Measurements from ENCODE around the gene DUS1L. TPM values are rescaled to one million over a fixed set of nuclear protein-coding genes. Genes with fewer than 3 reads are reported as not detected.

The DUS1L gene
- total RNA-seq, 1 experiment from 2014 or later = 129 TPM

- no peak overlapping the region for H3K4me3 ChIP-seq (ENCODE audit: low read depth, low read length)
- no peaks in the 10 kb centered on the region for H3K36me3 ChIP-seq (ENCODE audit: control insufficient read depth, insufficient read depth, low read length)
- peaks cover 83% of the 10 kb centered on the region for H3K36me3 Mint-ChIP-seq (ENCODE audit: insufficient read depth, unreplicated experiment)
- no peaks in the 10 kb centered on the region for H3K4me1 ChIP-seq
- CTCF ChIA-PET = interaction anchor here (0.9 kb wide), 1 partner anchor 40 kb away, joined by 4 read pairs; the partner anchor contains the start of gene DCXR
- no peaks in the 10 kb centered on the region for H3K9me3 ChIP-seq
- H3K27me3 Mint-ChIP-seq (ENCODE audit: insufficient read depth, unreplicated experiment) = no peaks in the 10 kb centered on the region
- H3K9me3 Mint-ChIP-seq (ENCODE audit: unreplicated experiment) = no peaks in the 10 kb centered on the region
- POLR2A ChIA-PET = no interaction called here
- no TSS peak for BruUV-seq (replicated peaks)
- H3K27me3 ChIP-seq (replicated peaks; ENCODE audit: control insufficient read depth, insufficient read depth, low read length) = no peaks in the 10 kb centered on the region
- TF ChIP-seq, protein P1, sequence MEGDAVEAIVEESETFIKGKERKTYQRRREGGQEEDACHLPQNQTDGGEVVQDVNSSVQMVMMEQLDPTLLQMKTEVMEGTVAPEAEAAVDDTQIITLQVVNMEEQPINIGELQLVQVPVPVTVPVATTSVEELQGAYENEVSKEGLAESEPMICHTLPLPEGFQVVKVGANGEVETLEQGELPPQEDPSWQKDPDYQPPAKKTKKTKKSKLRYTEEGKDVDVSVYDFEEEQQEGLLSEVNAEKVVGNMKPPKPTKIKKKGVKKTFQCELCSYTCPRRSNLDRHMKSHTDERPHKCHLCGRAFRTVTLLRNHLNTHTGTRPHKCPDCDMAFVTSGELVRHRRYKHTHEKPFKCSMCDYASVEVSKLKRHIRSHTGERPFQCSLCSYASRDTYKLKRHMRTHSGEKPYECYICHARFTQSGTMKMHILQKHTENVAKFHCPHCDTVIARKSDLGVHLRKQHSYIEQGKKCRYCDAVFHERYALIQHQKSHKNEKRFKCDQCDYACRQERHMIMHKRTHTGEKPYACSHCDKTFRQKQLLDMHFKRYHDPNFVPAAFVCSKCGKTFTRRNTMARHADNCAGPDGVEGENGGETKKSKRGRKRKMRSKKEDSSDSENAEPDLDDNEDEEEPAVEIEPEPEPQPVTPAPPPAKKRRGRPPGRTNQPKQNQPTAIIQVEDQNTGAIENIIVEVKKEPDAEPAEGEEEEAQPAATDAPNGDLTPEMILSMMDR (IDR thresholded peaks at IDR 0.05; ENCODE audit: insufficient read depth in 1 of 2, low read depth in 1 of 2, low read length in 1 of 2, severe bottlenecking in 1 of 2, unreplicated experiment in 1 of 2) = no peak
- no peak overlapping the region for H3K27ac Mint-ChIP-seq (ENCODE audit: unreplicated experiment)
- no peak overlapping the region for H3K4me3 Mint-ChIP-seq (ENCODE audit: unreplicated experiment)
- no peak for DNase-seq
- intact Hi-C loops (cut with micrococcal nuclease; ENCODE audit: unreplicated experiment) = no loop called here
- H3K4me1 Mint-ChIP-seq (ENCODE audit: low read depth, unreplicated experiment) = no peaks in the 10 kb centered on the region
Observed at GRCh38 chr17:82077617-82078358, 12.2 kb upstream of the DUS1L start.

GRCh38 chr17:82076785-82077591, 11.4 kb upstream of the DUS1L start:
- ChIA-PET POLR2A (interaction anchor here (1.1 kb wide), 1 partner anchor 27 kb away, joined by 3 read pairs; no protein-coding TSS in a partner anchor), CTCF (no interaction called here)
- DNase-seq = no peak
- no peaks in the 10 kb centered on the region for H3K4me1 ChIP-seq
- Mint-ChIP-seq H3K4me1 (ENCODE audit: low read depth, unreplicated experiment) (no peaks in the 10 kb centered on the region), H3K27ac (ENCODE audit: unreplicated experiment) (no peak overlapping the region), H3K36me3 (ENCODE audit: insufficient read depth, unreplicated experiment) (peaks cover 85% of the 10 kb centered on the region), H3K9me3 (ENCODE audit: unreplicated experiment) (no peaks in the 10 kb centered on the region), H3K27me3 (ENCODE audit: insufficient read depth, unreplicated experiment) (no peaks in the 10 kb centered on the region), H3K4me3 (ENCODE audit: unreplicated experiment) (no peak overlapping the region)
- intact Hi-C loops (cut with micrococcal nuclease; ENCODE audit: unreplicated experiment) = no loop called here
- H3K36me3 ChIP-seq (ENCODE audit: control insufficient read depth, insufficient read depth, low read length) = no peaks in the 10 kb centered on the region
- H3K9me3 ChIP-seq = no peaks in the 10 kb centered on the region
- no peak overlapping the region for H3K4me3 ChIP-seq (ENCODE audit: low read depth, low read length)
- no peaks in the 10 kb centered on the region for H3K27me3 ChIP-seq (replicated peaks; ENCODE audit: control insufficient read depth, insufficient read depth, low read length)
- TF ChIP-seq, protein P1 (IDR thresholded peaks at IDR 0.05; ENCODE audit: insufficient read depth in 1 of 2, low read depth in 1 of 2, low read length in 1 of 2, severe bottlenecking in 1 of 2, unreplicated experiment in 1 of 2) = no peak
- no TSS peak for BruUV-seq (replicated peaks)

DNA sequence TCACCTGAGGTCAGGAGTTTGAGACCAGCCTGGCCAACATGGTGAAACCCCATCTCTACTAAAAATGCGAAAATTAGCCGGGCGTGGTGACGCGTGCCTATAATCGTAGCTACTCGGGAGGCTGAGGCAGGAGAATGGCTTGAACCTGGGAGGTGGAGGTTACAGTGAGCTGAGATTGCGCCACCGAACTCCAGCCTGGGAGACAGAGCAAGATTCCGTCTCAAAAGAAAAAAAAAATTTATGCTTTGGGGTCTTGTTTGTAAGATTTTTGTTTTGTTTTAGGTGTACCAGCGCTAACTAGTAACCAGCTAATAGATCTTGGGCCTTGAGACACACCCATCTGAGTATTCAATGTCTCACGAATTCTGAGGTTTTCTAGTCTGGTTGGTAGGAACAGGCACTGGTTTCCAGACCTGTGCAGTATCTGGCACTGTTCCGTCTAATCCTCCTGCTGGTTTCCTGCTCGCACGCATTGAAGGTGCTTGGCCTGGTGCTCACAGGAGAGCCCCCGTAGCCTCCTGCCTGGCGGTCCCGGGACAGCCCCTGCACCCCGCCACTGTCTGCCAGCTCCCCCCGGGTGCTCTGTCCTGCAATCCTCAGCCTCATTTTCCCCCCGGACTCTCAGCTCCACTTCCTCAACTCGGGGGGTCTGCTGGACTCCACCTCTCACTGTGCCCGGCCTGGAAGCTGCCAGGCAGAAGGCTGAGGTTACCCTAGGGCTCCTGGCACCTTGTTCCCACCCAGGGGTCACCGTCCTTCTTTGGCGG, 10.6 kb upstream of the DUS1L start:
- ChIA-PET CTCF (interaction anchor here (0.7 kb wide), 1 partner anchor 39 kb away, joined by 3 read pairs; the partner anchor contains the start of gene DCXR), POLR2A (interaction anchor here (1.1 kb wide), 1 partner anchor 28 kb away, joined by 3 read pairs; no protein-coding TSS in a partner anchor)
- no peak overlapping the region for H3K4me3 ChIP-seq (ENCODE audit: low read depth, low read length)
- TF ChIP-seq, protein P1 (IDR thresholded peaks at IDR 0.05; ENCODE audit: insufficient read depth in 1 of 2, low read depth in 1 of 2, low read length in 1 of 2, severe bottlenecking in 1 of 2, unreplicated experiment in 1 of 2) = no peak
- Mint-ChIP-seq H3K36me3 (ENCODE audit: insufficient read depth, unreplicated experiment) (peaks cover 80% of the 10 kb centered on the region), H3K27me3 (ENCODE audit: insufficient read depth, unreplicated experiment) (no peaks in the 10 kb centered on the region), H3K4me3 (ENCODE audit: unreplicated experiment) (no peak overlapping the region), H3K4me1 (ENCODE audit: low read depth, unreplicated experiment) (no peaks in the 10 kb centered on the region), H3K9me3 (ENCODE audit: unreplicated experiment) (no peaks in the 10 kb centered on the region), H3K27ac (ENCODE audit: unreplicated experiment) (no peak overlapping the region)
- intact Hi-C loops (cut with micrococcal nuclease; ENCODE audit: unreplicated experiment) = no loop called here
- H3K36me3 ChIP-seq (ENCODE audit: control insufficient read depth, insufficient read depth, low read length) = no peaks in the 10 kb centered on the region
- no peaks in the 10 kb centered on the region for H3K4me1 ChIP-seq
- BruUV-seq (replicated peaks) = no TSS peak
- H3K9me3 ChIP-seq = no peaks in the 10 kb centered on the region
- H3K27me3 ChIP-seq (replicated peaks; ENCODE audit: control insufficient read depth, insufficient read depth, low read length) = no peaks in the 10 kb centered on the region
- no peak for DNase-seq
